Sigmoid colon (tissue), 7 donors: Measurements from ENCODE around the gene NPC1. TPM values are rescaled to one million over a fixed set of nuclear protein-coding genes. Genes with fewer than 3 reads are reported as not detected.
"Not testable (repeated sequence)": the region's sequence is repeated elsewhere in the genome, so short reads cannot be mapped to it uniquely, and the experiment has no call there.

ENCODE experiments used
- DNase-seq: peaks from one replicate; pipeline ENCODE4 v3.0.0-alpha.2; 2019
- H3K27ac ChIP-seq, 4 donors: fragments of 200-600 bp; sonication (generic); one replicate each; pipeline ENCODE4 v1.5.1; 2016 to 2019; ENCODE audit warnings: mild to moderate bottlenecking in 1 of 4
- H3K27me3 ChIP-seq, 3 donors: fragments of 200-600 bp; sonication (generic); one replicate each; pipeline ENCODE4 v1.5.1; 2019; ENCODE audit warnings: mild to moderate bottlenecking in 1 of 3
- H3K36me3 ChIP-seq, 4 donors: fragments of 200-600 bp; sonication (generic); one replicate each; pipeline ENCODE4 v1.5.1; 2016 to 2019
- H3K4me1 ChIP-seq, 4 donors: fragments of 200-600 bp; sonication (generic); one replicate each; pipeline ENCODE4 v1.5.1; 2017 to 2019
- H3K4me3 ChIP-seq, 4 donors: fragments of 200-600 bp; sonication (generic); one replicate each; pipeline ENCODE4 v1.5.1; 2017 to 2019; ENCODE audit warnings: mild to moderate bottlenecking in 2 of 4, moderate library complexity in 1 of 4
- H3K9me3 ChIP-seq, 4 donors: fragments of 200-600 bp in 3 of 4; sonication (generic) in 3 of 4; one replicate each; pipeline versions ENCODE4 v1.5.1 to v1.6.1; 2013 to 2019
- CTCF ChIP-seq, 4 experiments: fragments of 450-650 bp in 3 of 4; fragments of 200-600 bp in 1 of 4; IDR thresholded peaks; one replicate each; pipeline ENCODE4 v1.5.1; 2016 to 2019; ENCODE audit warnings: antibody characterized with exemption in 4 of 4, mild to moderate bottlenecking in 3 of 4, moderate library complexity in 2 of 4
- EP300 ChIP-seq, 4 donors: sonication (generic); formaldehyde crosslinking; IDR thresholded peaks; one replicate each; pipeline ENCODE4 v1.6.1; 2017; ENCODE audit warnings: antibody characterized with exemption in 4 of 4
- POLR2A ChIP-seq, 2 donors: fragments of 450-650 bp; IDR thresholded peaks; one replicate each; pipeline ENCODE4 v1.6.1; 2016; ENCODE audit warnings: antibody characterized with exemption in 2 of 2, mild to moderate bottlenecking in 2 of 2, moderate library complexity in 2 of 2
- POLR2AphosphoS5 ChIP-seq, 4 donors: sonication (generic); formaldehyde crosslinking; IDR thresholded peaks; one replicate each; pipeline ENCODE4 v1.6.1; 2017; ENCODE audit warnings: antibody characterized with exemption in 4 of 4
- WGBS, 2 donors: extraction: QIAGEN DNeasy Blood & Tissue Kit; methylation state at CpG; one replicate each; pipeline ENCODE4 v1.1.7; 2013; 5-methylcytosine and 5-hydroxymethylcytosine counted together
- intact Hi-C: fragments of 100-400 bp; cut with DNase I; formaldehyde crosslinking; loops from one replicate; pipeline ENCODE4 v1.15.1; 2023
- polyA plus RNA-seq, 3 donors: library from polyadenylated mRNA; stranded (reverse); fragments of 200-250 nt; gene quantifications; one replicate each; pipeline ENCODE4 v1.2.3, GENCODE V29; 2013
- total RNA-seq, 4 donors: library from RNA; depleted of rRNA; stranded (reverse); fragments of >200 nt; gene quantifications; one replicate each; pipeline ENCODE4 v1.1.0, GENCODE V29; 2016
- donor health status: healthy with polysubstance abuse.
- donor health status: Bipolar disorder and iron deficiency.
- donor health status: healthy.

The NPC1 gene
- total and polyA plus RNA-seq, 7 donors = 9.0 to 59.2 (median 34.9) TPM

- no peak for TF ChIP-seq CTCF (IDR thresholded peaks at IDR 0.05)
- no peak for TF ChIP-seq POLR2A (IDR thresholded peaks at IDR 0.05)
- TF ChIP-seq POLR2AphosphoS5 (IDR thresholded peaks at IDR 0.05) = no peak
- no peak for TF ChIP-seq EP300 (IDR thresholded peaks at IDR 0.05)
- Histone ChIP-seq H3K4me1 (peaks cover 0 to 1% (median 0%) of the 10 kb centered on the region in 4 donors), H3K36me3 (peaks cover 21 to 100% (median 59%) of the 10 kb centered on the region in 4 donors), H3K27ac (no peak overlapping the region), H3K9me3 (no peaks in the 10 kb centered on the region), H3K27me3 (no peaks in the 10 kb centered on the region), H3K4me3 (no peak overlapping the region)
- intact Hi-C loops = no loop called here
- 91 to 93% methylated on average over 7 of the region's 7 CpGs for WGBS, 2 donors
- no peak for DNase-seq
These were observed 65.0 kb downstream of the NPC1 start for GRCh38 chr18:23521271-23521670.

GRCh38 chr18:23519734-23520133, 66.6 kb downstream of the NPC1 start:
- H3K4me3 ChIP-seq = no peak overlapping the region
- H3K9me3 ChIP-seq = no peaks in the 10 kb centered on the region
- 90 to 91% methylated on average over 4 of the region's 4 CpGs for WGBS, 2 donors
- H3K36me3 ChIP-seq = peaks cover 20 to 87% (median 53%) of the 10 kb centered on the region in 4 donors
- intact Hi-C loops = no loop called here
- no peaks in the 10 kb centered on the region for H3K27me3 ChIP-seq
- no peak overlapping the region for H3K27ac ChIP-seq
- TF ChIP-seq POLR2A (IDR thresholded peaks at IDR 0.05) = no peak
- TF ChIP-seq POLR2AphosphoS5 (IDR thresholded peaks at IDR 0.05) = no peak
- no peak for TF ChIP-seq CTCF (IDR thresholded peaks at IDR 0.05)
- peaks cover 0 to 4% (median 0%) of the 10 kb centered on the region in 4 donors for H3K4me1 ChIP-seq
- no peak for DNase-seq

- no peak overlapping the region for H3K27ac ChIP-seq
- peak; percentile 82 for DNase-seq
These were observed 70.3 kb downstream of the NPC1 start for GRCh38 chr18:23515911-23516546.

GRCh38 chr18:23512641-23513040, 73.7 kb downstream of the NPC1 start:
- H3K27me3 ChIP-seq = no peaks in the 10 kb centered on the region
- whole genome bisulfite sequencing, 2 donors = 86 to 88% methylated on average over 1 of the region's 1 CpG
- no peaks in the 10 kb centered on the region for H3K9me3 ChIP-seq
- H3K4me3 ChIP-seq = no peak overlapping the region
- intact Hi-C loops = no loop called here
- no peak overlapping the region for H3K27ac ChIP-seq
- peaks cover 0 to 50% (median 11%) of the 10 kb centered on the region in 4 donors for H3K36me3 ChIP-seq
- TF ChIP-seq POLR2AphosphoS5 (IDR thresholded peaks at IDR 0.05) (no peak), CTCF (IDR thresholded peaks at IDR 0.05) (no peak), EP300 (IDR thresholded peaks at IDR 0.05) (no peak), POLR2A (IDR thresholded peaks at IDR 0.05) (no peak)
- no peak for DNase-seq
- peaks cover 0 to 4% (median 0%) of the 10 kb centered on the region in 4 donors for H3K4me1 ChIP-seq

More at GRCh38 chr18:23515911-23516546, 70.3 kb downstream of the NPC1 start:
- Histone ChIP-seq H3K27me3 (no peaks in the 10 kb centered on the region), H3K4me1 (peaks cover 0 to 4% (median 0%) of the 10 kb centered on the region in 4 donors), H3K4me3 (no peak overlapping the region), H3K36me3 (peaks cover 20 to 53% (median 34%) of the 10 kb centered on the region in 4 donors), H3K9me3 (no peaks in the 10 kb centered on the region)
- intact Hi-C loops = loop anchor here (1.0 kb wide), 1 partner anchor 71 kb away; no protein-coding TSS in a partner anchor
- TF ChIP-seq CTCF (IDR thresholded peaks at IDR 0.05) = peak; percentile 50 to 77 (median 75)
- TF ChIP-seq POLR2AphosphoS5 (IDR thresholded peaks at IDR 0.05) = no peak
- no peak for TF ChIP-seq POLR2A (IDR thresholded peaks at IDR 0.05)
- no peak for TF ChIP-seq EP300 (IDR thresholded peaks at IDR 0.05)
- WGBS, 2 donors = 47 to 49% methylated on average over 17 of the region's 17 CpGs

- H3K27me3 ChIP-seq, H3K9me3 ChIP-seq, intact Hi-C loops, H3K4me3 ChIP-seq, H3K4me1 ChIP-seq, H3K27ac ChIP-seq, DNase-seq: not testable (repeated sequence)
- WGBS, 2 donors = 84 to 93% methylated on average over 7 of the region's 7 CpGs
- peaks cover 0 to 45% (median 9%) of the 10 kb centered on the region in 4 donors for H3K36me3 ChIP-seq
These were observed 74.1 kb downstream of the NPC1 start for GRCh38 chr18:23512216-23512615.

GRCh38 chr18:23510923-23511322, 75.4 kb downstream of the NPC1 start:
- DNase-seq, intact Hi-C loops, H3K4me1 ChIP-seq, H3K9me3 ChIP-seq, H3K27me3 ChIP-seq, H3K27ac ChIP-seq, H3K4me3 ChIP-seq: not testable (repeated sequence)
- 97% methylated on average over 2 of the region's 2 CpGs for WGBS, 2 donors
- peaks cover 0 to 34% (median 8%) of the 10 kb centered on the region in 4 donors for H3K36me3 ChIP-seq
